ENCODE measurements around the gene L2HGDH.

DNA sequence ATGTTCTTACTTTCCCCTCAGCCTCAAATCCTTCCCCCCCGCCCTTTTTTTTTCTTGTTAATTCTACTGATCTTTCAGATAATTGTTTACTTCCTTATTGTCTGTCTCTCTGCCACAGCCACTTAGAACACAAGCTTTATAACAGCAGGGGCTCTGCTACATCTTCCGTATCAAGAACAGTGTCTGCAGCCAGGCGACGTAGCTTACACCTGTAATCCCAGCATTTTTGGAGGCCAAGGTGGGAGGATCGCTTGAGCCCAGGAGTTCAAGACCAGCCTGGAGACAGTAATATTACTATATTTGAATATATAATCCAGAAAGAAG, 86.1 kb downstream of the L2HGDH start:
- no peak for TF ChIP-seq POLR2A (IDR thresholded peaks at IDR 0.05; ENCODE audit: low read depth, low read length)
- TF ChIP-seq, protein P1, sequence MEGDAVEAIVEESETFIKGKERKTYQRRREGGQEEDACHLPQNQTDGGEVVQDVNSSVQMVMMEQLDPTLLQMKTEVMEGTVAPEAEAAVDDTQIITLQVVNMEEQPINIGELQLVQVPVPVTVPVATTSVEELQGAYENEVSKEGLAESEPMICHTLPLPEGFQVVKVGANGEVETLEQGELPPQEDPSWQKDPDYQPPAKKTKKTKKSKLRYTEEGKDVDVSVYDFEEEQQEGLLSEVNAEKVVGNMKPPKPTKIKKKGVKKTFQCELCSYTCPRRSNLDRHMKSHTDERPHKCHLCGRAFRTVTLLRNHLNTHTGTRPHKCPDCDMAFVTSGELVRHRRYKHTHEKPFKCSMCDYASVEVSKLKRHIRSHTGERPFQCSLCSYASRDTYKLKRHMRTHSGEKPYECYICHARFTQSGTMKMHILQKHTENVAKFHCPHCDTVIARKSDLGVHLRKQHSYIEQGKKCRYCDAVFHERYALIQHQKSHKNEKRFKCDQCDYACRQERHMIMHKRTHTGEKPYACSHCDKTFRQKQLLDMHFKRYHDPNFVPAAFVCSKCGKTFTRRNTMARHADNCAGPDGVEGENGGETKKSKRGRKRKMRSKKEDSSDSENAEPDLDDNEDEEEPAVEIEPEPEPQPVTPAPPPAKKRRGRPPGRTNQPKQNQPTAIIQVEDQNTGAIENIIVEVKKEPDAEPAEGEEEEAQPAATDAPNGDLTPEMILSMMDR (conservative IDR thresholded peaks at IDR 0.05; ENCODE audit: low read depth, low read length) = no peak
- TF ChIP-seq, protein P2, sequence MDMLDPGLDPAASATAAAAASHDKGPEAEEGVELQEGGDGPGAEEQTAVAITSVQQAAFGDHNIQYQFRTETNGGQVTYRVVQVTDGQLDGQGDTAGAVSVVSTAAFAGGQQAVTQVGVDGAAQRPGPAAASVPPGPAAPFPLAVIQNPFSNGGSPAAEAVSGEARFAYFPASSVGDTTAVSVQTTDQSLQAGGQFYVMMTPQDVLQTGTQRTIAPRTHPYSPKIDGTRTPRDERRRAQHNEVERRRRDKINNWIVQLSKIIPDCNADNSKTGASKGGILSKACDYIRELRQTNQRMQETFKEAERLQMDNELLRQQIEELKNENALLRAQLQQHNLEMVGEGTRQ (IDR thresholded peaks at IDR 0.05; ENCODE audit: low read depth, low read length) = no peak
- no peak for TF ChIP-seq BHLHE40 (IDR thresholded peaks at IDR 0.05; ENCODE audit: low read depth, low read length)
- TF ChIP-seq SMC3 (IDR thresholded peaks at IDR 0.05; ENCODE audit: low read depth, low read length) = no peak
- no peak for TF ChIP-seq CHD1 (IDR thresholded peaks at IDR 0.05; ENCODE audit: low read depth, low read length)
- no peak for TF ChIP-seq MAZ (IDR thresholded peaks at IDR 0.05; ENCODE audit: borderline replicate concordance, low read depth, low read length)
- TF ChIP-seq RAD21 (IDR thresholded peaks at IDR 0.05; ENCODE audit: low read length) = no peak
- TF ChIP-seq MAFK (IDR thresholded peaks at IDR 0.05; ENCODE audit: low read depth, low read length) = no peak

Measured in IMR-90 (cell line).